LNCAP (cell line): ENCODE measurements around the gene ADAM11.

Experiments used
- CTCF ChIP-seq: fragments of 450-650 bp; IDR thresholded peaks from 2 replicates; pipeline ENCODE4 v1.5.1; 2017; ENCODE audit warnings: mild to moderate bottlenecking

The ADAM11 gene

GRCh38 chr17:44775838-44776621, 17.2 kb downstream of the ADAM11 start:
- no peak for TF ChIP-seq CTCF

GRCh38 chr17:44776628-44777393, 18.0 kb downstream of the ADAM11 start:
- TF ChIP-seq CTCF, result no peak

GRCh38 chr17:44777394-44778348, 18.9 kb downstream of the ADAM11 start:
- no peak for TF ChIP-seq CTCF

GRCh38 chr17:44778656-44779210, 19.9 kb downstream of the ADAM11 start:
- TF ChIP-seq CTCF, result no peak

GRCh38 chr17:44779211-44780025, 20.6 kb downstream of the ADAM11 start:
- peak; percentile 95 for TF ChIP-seq CTCF

GRCh38 chr17:44780161-44780560, 21.4 kb downstream of the ADAM11 start:
- TF ChIP-seq CTCF, result no peak
